Osteoblast (primary cell): ENCODE measurements around the gene XIRP2. TPM values are rescaled to one million over a fixed set of nuclear protein-coding genes. Genes with fewer than 3 reads are reported as not detected.

Experiments
- DNase-seq: peaks from one replicate; pipeline ENCODE4 v3.0.0; 2011; ENCODE audit warnings: low spot score, mixed read lengths; ENCODE audit not compliant: insufficient read length; ENCODE audit errors: missing footprints
- H2AFZ ChIP-seq: 2 replicates; pipeline ENCODE4 v1.6.0; 2011; ENCODE audit warnings: mild to moderate bottlenecking, low read length
- H3K27ac ChIP-seq: 2 replicates; pipeline ENCODE4 v1.5.1; 2011; ENCODE audit warnings: mild to moderate bottlenecking, low read depth, low read length, moderate library complexity
- H3K27me3 ChIP-seq: 2 replicates; pipeline ENCODE4 v1.6.0; 2012; ENCODE audit warnings: mild to moderate bottlenecking, control low read depth, inconsistent platforms, low read length, moderate library complexity; ENCODE audit not compliant: insufficient read depth
- H3K36me3 ChIP-seq: 2 replicates; pipeline ENCODE4 v1.5.1; 2011; ENCODE audit warnings: mild to moderate bottlenecking, low read length, control low read depth, moderate library complexity; ENCODE audit not compliant: insufficient read depth
- H3K4me1 ChIP-seq: 2 replicates; pipeline ENCODE4 v1.5.1; 2011; ENCODE audit warnings: mild to moderate bottlenecking, low read length, control low read depth, moderate library complexity; ENCODE audit not compliant: insufficient read depth
- H3K4me2 ChIP-seq: 2 replicates; pipeline ENCODE4 v1.6.0; 2011; ENCODE audit warnings: mild to moderate bottlenecking, low read length; ENCODE audit not compliant: insufficient read depth
- H3K4me3 ChIP-seq: fragments of 200-600 bp; sonication (generic); 3 replicates; pipeline ENCODE4 v1.5.1; 2012; ENCODE audit warnings: mild to moderate bottlenecking, low read length, inconsistent platforms; ENCODE audit not compliant: insufficient read depth
- H3K79me2 ChIP-seq: 2 replicates; pipeline ENCODE4 v1.6.0; 2012; ENCODE audit warnings: mild to moderate bottlenecking, low read length, control low read depth, inconsistent platforms; ENCODE audit not compliant: insufficient read depth
- H3K9me3 ChIP-seq: 2 replicates; pipeline ENCODE4 v1.5.1; 2011; ENCODE audit warnings: low read depth, low read length, control low read depth
- H4K20me1 ChIP-seq: 2 replicates; pipeline ENCODE4 v1.6.0; 2012; ENCODE audit warnings: mild to moderate bottlenecking, low read length, control low read depth; ENCODE audit not compliant: insufficient read depth
- CTCF ChIP-seq: IDR thresholded peaks from 2 replicates; pipeline ENCODE4 v1.5.1; 2011; ENCODE audit warnings: mild to moderate bottlenecking, low read depth, low read length, moderate library complexity; ENCODE audit errors: extremely low read depth
- total RNA-seq: library from RNA; depleted of rRNA; stranded (reverse); fragments of >200 nt; gene quantifications from 2 replicates; pipeline ENCODE4 v1.2.3, GENCODE V29; 2012

Gene XIRP2
- total RNA-seq, 1 donor = not detected

- Histone ChIP-seq H3K79me2 (no peaks in the 10 kb centered on the region), H3K4me1 (peaks cover 17% of the 10 kb centered on the region), H3K27me3 (no peaks in the 10 kb centered on the region), H4K20me1 (no peaks in the 10 kb centered on the region), H3K9me3 (no peaks in the 10 kb centered on the region), H3K4me3 (no peak overlapping the region), H2AFZ (no peak overlapping the region), H3K4me2 (no peak overlapping the region), H3K36me3 (no peaks in the 10 kb centered on the region), H3K27ac (no peak overlapping the region)
- TF ChIP-seq CTCF = no peak
- DNase-seq = no peak
Measured at GRCh38 chr2:167132906-167133555, 244.8 kb downstream of the XIRP2 start.

- TF ChIP-seq CTCF = no peak
- no peaks in the 10 kb centered on the region for H3K9me3 ChIP-seq
- no peak overlapping the region for H3K27ac ChIP-seq
- H3K4me3 ChIP-seq = no peak overlapping the region
- no peaks in the 10 kb centered on the region for H3K27me3 ChIP-seq
- no peaks in the 10 kb centered on the region for H4K20me1 ChIP-seq
- H3K4me1 ChIP-seq = peaks cover 17% of the 10 kb centered on the region
- no peaks in the 10 kb centered on the region for H3K36me3 ChIP-seq
- H2AFZ ChIP-seq = no peak overlapping the region
- no peak overlapping the region for H3K4me2 ChIP-seq
- DNase-seq = no peak
- H3K79me2 ChIP-seq = no peaks in the 10 kb centered on the region
Measured at GRCh38 chr2:167133614-167134013, 245.3 kb downstream of the XIRP2 start.

- Histone ChIP-seq H3K4me2 (peak overlapping the region; percentile 25), H3K4me1 (peaks cover 17% of the 10 kb centered on the region), H3K79me2 (no peaks in the 10 kb centered on the region), H2AFZ (no peak overlapping the region), H3K36me3 (no peaks in the 10 kb centered on the region), H3K4me3 (no peak overlapping the region), H4K20me1 (no peaks in the 10 kb centered on the region), H3K27me3 (no peaks in the 10 kb centered on the region), H3K27ac (peak overlapping the region; percentile 32), H3K9me3 (no peaks in the 10 kb centered on the region)
- no peak for TF ChIP-seq CTCF
- peak; percentile 44 for DNase-seq
Measured at GRCh38 chr2:167134381-167135072, 246.2 kb downstream of the XIRP2 start.

- Histone ChIP-seq H3K4me1 (peaks cover 23% of the 10 kb centered on the region), H3K36me3 (no peaks in the 10 kb centered on the region), H2AFZ (no peak overlapping the region), H3K79me2 (no peaks in the 10 kb centered on the region), H3K9me3 (no peaks in the 10 kb centered on the region), H3K27ac (no peak overlapping the region), H3K4me2 (no peak overlapping the region), H3K4me3 (no peak overlapping the region), H3K27me3 (no peaks in the 10 kb centered on the region), H4K20me1 (no peaks in the 10 kb centered on the region)
- no peak for DNase-seq
- no peak for TF ChIP-seq CTCF
Measured at GRCh38 chr2:167135706-167136105, 247.4 kb downstream of the XIRP2 start.
